HCT116 (cell line): ENCODE measurements around the gene ARRDC2. TPM values are rescaled to one million over a fixed set of nuclear protein-coding genes. Genes with fewer than 3 reads are reported as not detected.

Experiments
- ATAC-seq: fragments of 200-7000 bp; cut with Tn5 transposase; 2 replicates; pipeline ENCODE4 v1.9.1; 2020; ENCODE audit warnings: mild to moderate bottlenecking, moderate library complexity
- BruUV-seq: library from RNA; stranded (reverse); fragments of 400-500 nt; replicated peaks from 2 replicates; lab custom pipeline; 2021; lab: Mats Ljungman, UMichigan
- CTCF ChIA-PET: fragments of 300-600 bp; sonication (Branson Sonifier 250); formaldehyde crosslinking; loops from one replicate; lab custom pipeline; 2021; ENCODE audit warnings: antibody characterized with exemption; lab: Charles Lee
- POLR2A ChIA-PET: fragments of 300-600, 350-600 bp; sonication (Branson Sonifier 250); formaldehyde crosslinking; loops from one replicate; lab custom pipeline; 2021; ENCODE audit warnings: antibody characterized with exemption; lab: Charles Lee
- RAD21 ChIA-PET, 2 experiments: fragments of 300-600 bp; sonication (Branson Sonifier 250); formaldehyde crosslinking; loops; one replicate each; lab custom pipeline; 2023; ENCODE audit warnings: low total read pairs in 2 of 2; ENCODE audit not compliant: uncharacterized antibody in 2 of 2, unreplicated experiment in 2 of 2, low non-redundant PET in 1 of 2; lab: Charles Lee
- DNase-seq: peaks from one replicate; pipeline ENCODE4 v3.0.0-alpha.2; 2010; ENCODE audit warnings: low read depth, low spot score
- H2AFZ ChIP-seq: fragments of 200-600 bp; shearing (Covaris generic), sonication (generic); 2 replicates; pipeline ENCODE4 v1.6.1; 2017; ENCODE audit warnings: low read depth, mixed run types, mixed read lengths, antibody characterized with exemption, low read length; ENCODE audit not compliant: poor library complexity, severe bottlenecking
- H3K27ac ChIP-seq: 2 replicates; pipeline ENCODE4 v1.5.1; 2012; ENCODE audit warnings: low read depth, low read length
- H3K27me3 ChIP-seq: fragments of 200-600 bp; sonication (generic); 2 replicates; pipeline ENCODE4 v1.6.1; 2016; ENCODE audit warnings: mixed run types, low read length, mixed read lengths; ENCODE audit not compliant: insufficient read depth
- H3K36me3 ChIP-seq, 2 experiments: fragments of 200-500 bp in 1 of 2; fragments of 200-600 bp in 1 of 2; sonication (Bioruptor generic) in 1 of 2; sonication (generic) in 1 of 2; 2 replicates each; pipeline versions ENCODE4 v1.5.1 to v1.6.1; 2014 to 2016; ENCODE audit warnings: low read length in 2 of 2, inconsistent platforms in 1 of 2, mixed read lengths in 1 of 2, mixed run types in 1 of 2; ENCODE audit not compliant: insufficient read depth in 2 of 2, control insufficient read depth in 1 of 2
- H3K4me1 ChIP-seq, 2 experiments: fragments of 200-600 bp in 1 of 2; sonication (generic) in 1 of 2; 2 replicates each; pipeline versions ENCODE4 v1.5.1 to v1.6.1; 2012 to 2017; ENCODE audit warnings: low read length in 2 of 2, inconsistent platforms in 1 of 2, mild to moderate bottlenecking in 1 of 2, mixed read lengths in 1 of 2, mixed run types in 1 of 2, moderate library complexity in 1 of 2; ENCODE audit not compliant: insufficient read depth in 2 of 2, control insufficient read depth in 1 of 2
- H3K4me2 ChIP-seq: fragments of 200-600 bp; sonication (generic); 2 replicates; pipeline ENCODE4 v1.6.1; 2017; ENCODE audit warnings: mixed run types, low read length, mixed read lengths
- H3K4me3 ChIP-seq, 2 experiments: fragments of 200-600 bp in 1 of 2; sonication (generic) in 1 of 2; replicated peaks in 1 of 2; 2 replicates each; pipeline ENCODE4 v1.5.1; 2011 to 2016; ENCODE audit warnings: low read length in 2 of 2, control low read depth in 1 of 2, low read depth in 1 of 2, mild to moderate bottlenecking in 1 of 2, mixed read lengths in 1 of 2, mixed run types in 1 of 2
- H3K79me2 ChIP-seq: fragments of 200-600 bp; sonication (generic); 2 replicates; pipeline ENCODE4 v1.6.1; 2017; ENCODE audit warnings: mild to moderate bottlenecking, mixed run types, low read length, moderate library complexity, mixed read lengths; ENCODE audit not compliant: insufficient read depth
- H3K9ac ChIP-seq: fragments of 200-600 bp; sonication (generic); 2 replicates; pipeline ENCODE4 v1.6.1; 2016; ENCODE audit warnings: low read length, mixed read lengths
- H3K9me2 ChIP-seq: fragments of 200-600 bp; sonication (generic), shearing (Covaris generic); 2 replicates; pipeline ENCODE4 v1.6.1; 2017; ENCODE audit warnings: mixed run types, mild to moderate bottlenecking, moderate library complexity; ENCODE audit not compliant: insufficient read depth
- H3K9me3 ChIP-seq, 2 experiments: fragments of 200-500 bp in 1 of 2; fragments of 200-600 bp in 1 of 2; sonication (Bioruptor generic) in 1 of 2; sonication (generic) in 1 of 2; 2 replicates each; pipeline ENCODE4 v1.6.1; 2014 to 2017; ENCODE audit warnings: low read length in 2 of 2, mixed read lengths in 2 of 2, inconsistent platforms in 1 of 2, low read depth in 1 of 2, mild to moderate bottlenecking in 1 of 2, mixed run types in 1 of 2, moderate library complexity in 1 of 2; ENCODE audit not compliant: control insufficient read depth in 1 of 2, insufficient read depth in 1 of 2
- H4K20me1 ChIP-seq: fragments of 200-600 bp; sonication (generic), shearing (Covaris generic); 2 replicates; pipeline ENCODE4 v1.6.1; 2017; ENCODE audit warnings: mixed run types, mild to moderate bottlenecking, moderate library complexity; ENCODE audit not compliant: insufficient read depth
- CBX3 ChIP-seq: IDR thresholded peaks from 2 replicates; pipeline ENCODE4 v1.6.1; 2012; ENCODE audit warnings: low read depth
- CEBPB ChIP-seq: IDR thresholded peaks from 2 replicates; pipeline ENCODE4 v1.6.1; 2012; ENCODE audit warnings: low read depth
- CTCF ChIP-seq, 3 experiments: fragments of 200-600 bp in 1 of 3; sonication (generic) in 1 of 3; IDR thresholded peaks in 2 of 3; conservative IDR thresholded peaks in 1 of 3; 2 replicates each; pipeline ENCODE4 v1.5.1; 2012 to 2017; ENCODE audit warnings: low read depth in 2 of 3, low read length in 2 of 3, antibody characterized with exemption in 1 of 3, borderline replicate concordance in 1 of 3, control low read depth in 1 of 3, mild to moderate bottlenecking in 1 of 3, mixed read lengths in 1 of 3, mixed run types in 1 of 3, moderate library complexity in 1 of 3; ENCODE audit not compliant: insufficient read depth in 1 of 3
- EGR1 ChIP-seq: IDR thresholded peaks from 2 replicates; pipeline ENCODE4 v1.6.1; 2012; ENCODE audit warnings: low read depth
- EZH2phosphoT487 ChIP-seq: fragments of 200-600 bp; IDR thresholded peaks from 2 replicates; pipeline ENCODE4 v1.6.1; 2018; ENCODE audit warnings: antibody characterized with exemption, borderline replicate concordance
- FOSL1 ChIP-seq: IDR thresholded peaks from 2 replicates; pipeline ENCODE4 v1.6.1; 2012; ENCODE audit warnings: low read depth
- RAD21 ChIP-seq: IDR thresholded peaks from 2 replicates; pipeline ENCODE4 v1.6.1; 2012; ENCODE audit warnings: low read depth, mild to moderate bottlenecking
- REST ChIP-seq: IDR thresholded peaks from 2 replicates; pipeline ENCODE4 v1.6.1; 2012; ENCODE audit warnings: low read depth
- SIN3A ChIP-seq: IDR thresholded peaks from 2 replicates; pipeline ENCODE4 v1.6.1; 2012; ENCODE audit warnings: low read depth
- SP1 ChIP-seq: IDR thresholded peaks from 2 replicates; pipeline ENCODE4 v1.6.1; 2012; ENCODE audit warnings: low read depth
- ZBTB33 ChIP-seq: IDR thresholded peaks from 2 replicates; pipeline ENCODE4 v1.6.1; 2011; ENCODE audit warnings: mild to moderate bottlenecking, low read length, moderate library complexity; ENCODE audit not compliant: insufficient replicate concordance; ENCODE audit errors: extremely low read depth
- ZFX ChIP-seq: fragments of 450-650 bp; IDR thresholded peaks from 2 replicates; pipeline ENCODE4 v1.6.1; 2017
- intact Hi-C: fragments of 100-400 bp; cut with micrococcal nuclease; formaldehyde crosslinking; loops from 2 replicates; pipeline ENCODE4 v1.10.0; 2022
- total RNA-seq: library from RNA; stranded (reverse); gene quantifications from one replicate; pipeline ENCODE4 v1.2.1, GENCODE V29; 2021; ENCODE audit not compliant: unreplicated experiment
- TF ChIP-seq, protein P1 (sequence below): IDR thresholded peaks from 2 replicates; pipeline ENCODE4 v1.6.1; 2012

The ARRDC2 gene
- total RNA-seq, 1 experiment from 2014 or later: 36.5 TPM

GRCh38 chr19:17967257-17968051 is 40.5 kb upstream of the ARRDC2 start:
- Histone ChIP-seq H3K9ac (no peak overlapping the region), H3K79me2 (no peaks in the 10 kb centered on the region), H3K27ac (no peak overlapping the region), H3K9me3 (no peaks in the 10 kb centered on the region), H2AFZ (no peak overlapping the region), H3K27me3 (no peaks in the 10 kb centered on the region), H3K4me1 (peaks cover 0 to 10% of the 10 kb centered on the region in 2 experiments; a peak in 2 of 4 replicates), H4K20me1 (no peaks in the 10 kb centered on the region), H3K9me2 (no peaks in the 10 kb centered on the region), H3K36me3 (no peaks in the 10 kb centered on the region), H3K4me2 (no peak overlapping the region), H3K4me3 (no peak overlapping the region)
- ChIA-PET CTCF (no interaction called here), RAD21 (no interaction called here), POLR2A (no interaction called here)
- ATAC-seq (no peak), DNase-seq (no peak)
- TF ChIP-seq EZH2phosphoT487 (no peak), CEBPB (no peak), RAD21 (no peak), CTCF (IDR thresholded peaks at IDR 0.05 in 2 of 3, conservative IDR thresholded peaks at IDR 0.05 in 1 of 3; ENCODE audit: borderline replicate concordance in 1 of 3, insufficient read depth in 1 of 3, low read depth in 2 of 3, low read length in 2 of 3) (no peak), SP1 (no peak), CBX3 (no peak), ZFX (no peak), ZBTB33 (no peak), EGR1 (no peak), REST (no peak), FOSL1 (no peak), SIN3A (no peak)
- TF ChIP-seq, protein P1, sequence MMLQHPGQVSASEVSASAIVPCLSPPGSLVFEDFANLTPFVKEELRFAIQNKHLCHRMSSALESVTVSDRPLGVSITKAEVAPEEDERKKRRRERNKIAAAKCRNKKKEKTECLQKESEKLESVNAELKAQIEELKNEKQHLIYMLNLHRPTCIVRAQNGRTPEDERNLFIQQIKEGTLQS: no peak
- BruUV-seq: no TSS peak
- intact Hi-C loops: no loop called here
